Stimulated activated CD4-positive, alpha-beta T cell treated with anti-CD3 and anti-CD28 coated beads, Interleukin-1b, Interleukin-23, amount 100 ng/mL, for 4 hours (primary cell): ENCODE data around the gene ZMIZ1.

ENCODE experiments used
- DNase-seq, 2 donors: peaks; one replicate each; pipeline ENCODE4 v3.0.0-alpha.2; 2020; ENCODE audit warnings: low read depth in 2 of 2

ZMIZ1 gene

DNA sequence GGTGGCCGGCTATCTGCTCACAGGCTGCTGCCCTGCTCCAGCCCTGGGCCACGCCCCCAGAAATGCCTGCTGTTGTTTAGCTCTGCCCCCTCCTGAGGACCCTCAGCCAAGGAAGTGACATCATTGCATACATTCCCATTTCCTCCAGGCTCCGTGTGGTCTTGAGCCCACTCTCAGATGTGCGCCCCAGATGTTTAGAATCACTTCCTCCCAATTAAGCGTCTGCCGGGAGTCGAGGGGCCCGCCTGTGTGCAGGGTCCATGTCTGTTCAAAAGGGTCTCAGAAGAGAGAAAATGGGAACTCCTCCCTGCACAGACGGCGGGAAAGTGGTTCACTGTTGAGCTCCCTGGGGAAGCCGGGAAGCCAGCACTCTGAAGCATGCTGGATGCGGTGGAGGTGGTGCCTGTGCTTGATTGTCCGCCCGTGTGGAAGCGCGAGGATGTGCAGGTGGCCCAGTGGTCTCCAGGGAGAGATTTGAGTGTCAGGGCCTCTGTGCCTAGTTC, 161.6 kb downstream of the ZMIZ1 start:
- DNase-seq = no peak

DNA sequence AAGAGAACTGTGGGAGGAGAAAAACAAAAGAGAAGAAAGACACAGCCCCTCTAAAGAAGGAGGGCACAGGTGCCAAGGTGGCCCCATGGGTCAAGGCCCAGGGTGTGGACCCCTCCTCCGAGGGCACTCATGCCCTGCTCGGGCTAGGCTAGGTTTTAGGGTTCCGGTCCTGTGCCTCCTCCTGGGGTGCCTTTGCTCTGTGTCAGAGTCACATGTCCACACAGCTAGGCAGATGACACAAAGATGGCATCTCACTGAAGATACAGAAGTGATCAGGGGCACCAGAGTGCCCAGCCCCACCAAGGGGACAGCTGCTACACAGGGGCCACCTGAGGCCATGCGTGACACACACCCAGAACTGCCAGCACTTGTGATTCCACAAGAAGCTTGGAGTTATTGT, 162.1 kb downstream of the ZMIZ1 start:
- DNase-seq = no peak

GRCh38 chr10:79231908-79232307, 163.1 kb downstream of the ZMIZ1 start:
- no peak for DNase-seq

DNA sequence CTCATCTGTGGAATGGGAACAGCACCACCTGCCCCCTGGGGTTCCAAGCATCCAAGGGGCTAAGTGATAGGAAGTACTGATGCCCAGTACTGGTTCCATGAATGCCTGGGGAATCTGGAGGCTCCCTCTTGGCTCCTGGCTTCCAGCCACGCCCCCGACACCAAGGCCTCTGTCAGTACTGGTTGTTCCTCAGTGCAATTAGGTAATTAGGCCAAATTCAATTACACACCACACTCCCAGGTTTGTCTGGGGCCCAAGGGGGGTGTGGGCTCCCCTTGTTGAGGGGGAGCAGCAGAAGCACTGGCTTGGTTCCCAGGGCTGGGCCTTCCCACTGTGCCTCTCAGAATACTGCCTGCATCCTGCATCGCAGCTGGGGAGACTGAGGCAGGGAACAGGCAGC, 164.1 kb downstream of the ZMIZ1 start:
- no peak for DNase-seq

DNA sequence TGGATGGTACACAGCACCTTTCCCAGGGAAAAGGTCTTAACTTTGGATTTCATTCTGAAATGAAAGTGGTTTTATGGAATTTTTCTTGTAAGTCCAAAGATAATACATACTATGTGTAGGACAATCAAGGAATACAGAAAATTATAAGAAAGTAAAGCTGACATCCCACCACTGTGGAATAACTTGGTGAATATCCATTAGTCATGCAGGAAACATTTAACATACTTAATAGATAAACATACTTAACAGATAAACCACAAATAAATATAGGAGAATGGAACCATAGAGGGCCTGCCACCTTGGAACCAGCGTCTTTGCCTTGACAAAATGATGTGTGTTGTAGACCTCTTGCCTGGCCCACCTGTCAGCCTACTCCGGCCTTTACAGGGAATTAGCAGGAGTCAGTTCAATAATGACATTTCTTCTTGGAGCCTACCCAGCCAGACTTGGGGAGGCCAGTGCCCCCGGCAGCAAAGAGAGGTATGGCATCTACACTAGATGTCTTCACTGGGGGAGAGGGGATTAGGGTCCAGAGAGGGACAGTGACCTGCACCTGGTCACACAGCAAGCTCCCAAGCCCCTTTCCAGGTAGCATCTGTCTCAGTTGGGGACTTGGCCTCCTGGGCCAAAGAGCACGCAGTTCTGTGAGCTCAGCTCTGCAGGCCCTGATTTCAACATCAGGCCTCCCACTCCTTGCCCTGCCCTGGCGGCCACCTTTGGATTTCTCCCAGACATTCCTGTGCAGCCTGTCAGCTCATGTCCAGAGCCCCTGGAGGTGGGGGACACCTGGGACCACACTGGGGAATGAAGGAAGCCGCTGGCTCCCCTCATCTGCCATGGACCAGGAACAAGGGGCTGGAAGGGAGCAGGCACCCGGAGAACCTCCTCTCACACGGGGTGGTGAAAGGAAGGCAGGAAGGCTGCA, 165.9 kb downstream of the ZMIZ1 start:
- no peak for DNase-seq

GRCh38 chr10:79235765-79236432, 167.1 kb downstream of the ZMIZ1 start:
- no peak for DNase-seq

DNA sequence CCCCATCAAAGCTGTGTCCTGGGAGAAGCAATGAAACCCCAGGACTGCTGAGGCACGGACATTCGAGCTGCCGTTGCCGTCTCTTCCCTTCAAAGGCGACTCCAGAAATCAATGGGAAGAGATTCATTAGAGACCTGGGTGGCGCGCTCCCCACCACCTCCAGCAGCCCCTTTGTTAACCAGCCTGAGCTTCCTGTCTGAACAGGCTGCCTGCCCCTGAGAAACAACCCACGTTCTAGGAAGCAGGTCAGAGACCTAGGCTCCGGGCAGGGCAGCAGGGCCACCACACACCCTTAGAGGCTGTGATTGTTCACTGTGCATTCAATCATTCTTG, 167.6 kb downstream of the ZMIZ1 start:
- DNase-seq = no peak

- no peak for DNase-seq
Measured at GRCh38 chr10:79237454-79238157, 168.8 kb downstream of the ZMIZ1 start.

GRCh38 chr10:79238158-79238520, 169.4 kb downstream of the ZMIZ1 start:
- DNase-seq = no peak

DNA sequence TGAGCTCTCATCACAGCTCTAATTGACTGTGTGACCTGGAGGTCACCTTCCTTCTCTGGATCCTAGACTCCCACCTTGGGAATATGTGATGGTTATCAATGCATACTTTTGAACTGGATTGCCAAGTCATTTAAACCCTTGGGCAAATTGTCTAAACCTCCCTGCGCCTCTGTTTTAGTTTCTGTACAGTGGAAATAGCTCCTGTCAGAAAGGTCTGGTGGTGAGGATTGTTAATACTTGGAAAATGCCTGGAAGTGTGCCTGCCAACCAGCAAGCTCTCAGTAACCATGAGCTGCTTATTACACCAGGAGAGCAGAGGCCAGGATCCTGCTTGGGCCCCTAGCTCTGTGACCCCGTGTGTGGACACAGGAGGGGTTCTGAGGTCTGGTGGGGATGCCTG, 169.8 kb downstream of the ZMIZ1 start:
- no peak for DNase-seq

- DNase-seq = no peak
Measured at GRCh38 chr10:79239275-79239779, 170.6 kb downstream of the ZMIZ1 start.

GRCh38 chr10:79239924-79240581, 171.3 kb downstream of the ZMIZ1 start:
- no peak for DNase-seq

DNA sequence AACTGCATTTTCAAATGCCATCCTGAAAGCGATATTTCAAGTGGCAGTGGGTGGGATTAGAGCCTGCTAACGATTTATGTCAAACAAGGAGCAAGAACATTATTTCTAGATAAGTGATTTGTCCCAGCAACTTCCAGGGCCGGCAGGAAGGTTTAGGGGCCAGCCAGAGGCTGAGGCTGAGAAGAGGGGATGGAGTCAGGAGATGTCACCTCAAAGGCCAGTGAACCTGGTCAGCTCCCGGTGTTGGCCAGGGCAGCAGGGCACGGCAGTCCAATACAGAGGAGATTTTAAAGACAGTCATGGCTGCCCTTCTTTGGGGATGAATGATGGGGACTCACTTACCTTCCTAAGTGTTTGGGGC, 172.8 kb downstream of the ZMIZ1 start:
- DNase-seq = no peak

GRCh38 chr10:79241990-79242619, 173.3 kb downstream of the ZMIZ1 start:
- DNase-seq = peak; percentile 9 to 48

DNA sequence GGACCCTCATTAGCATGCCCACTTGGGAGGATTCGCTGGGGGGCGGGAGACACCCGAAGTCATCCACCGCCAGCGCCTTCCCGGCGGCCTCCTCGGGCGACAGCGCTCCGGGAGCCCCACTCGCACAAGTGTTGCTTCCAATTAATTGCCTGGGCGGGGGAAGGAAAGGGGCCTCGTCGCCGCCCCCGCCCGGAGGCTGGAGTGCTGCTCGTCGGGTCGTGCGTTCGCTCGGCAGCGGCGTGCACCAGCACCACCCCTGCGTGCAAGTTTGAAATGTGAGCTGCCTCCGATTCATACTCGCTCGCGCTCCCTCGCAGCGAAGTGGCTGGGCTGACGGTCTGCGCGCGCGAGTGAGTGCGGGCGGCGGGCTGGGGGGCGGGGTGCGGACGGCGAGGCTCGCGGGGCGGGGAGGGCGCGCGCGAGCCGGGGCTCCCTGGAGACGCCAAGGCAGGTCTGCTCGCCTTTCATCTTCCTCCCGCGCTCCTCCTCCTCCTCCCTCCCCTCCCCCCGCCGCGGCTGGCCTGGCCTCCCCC, 173.9 kb downstream of the ZMIZ1 start:
- DNase-seq = peak; percentile 30 to 45

- DNase-seq = peak; percentile 43 to 63
Measured at GRCh38 chr10:79243181-79244067, 174.7 kb downstream of the ZMIZ1 start.

- no peak for DNase-seq
Measured at GRCh38 chr10:79244068-79244442, 175.3 kb downstream of the ZMIZ1 start.

DNA sequence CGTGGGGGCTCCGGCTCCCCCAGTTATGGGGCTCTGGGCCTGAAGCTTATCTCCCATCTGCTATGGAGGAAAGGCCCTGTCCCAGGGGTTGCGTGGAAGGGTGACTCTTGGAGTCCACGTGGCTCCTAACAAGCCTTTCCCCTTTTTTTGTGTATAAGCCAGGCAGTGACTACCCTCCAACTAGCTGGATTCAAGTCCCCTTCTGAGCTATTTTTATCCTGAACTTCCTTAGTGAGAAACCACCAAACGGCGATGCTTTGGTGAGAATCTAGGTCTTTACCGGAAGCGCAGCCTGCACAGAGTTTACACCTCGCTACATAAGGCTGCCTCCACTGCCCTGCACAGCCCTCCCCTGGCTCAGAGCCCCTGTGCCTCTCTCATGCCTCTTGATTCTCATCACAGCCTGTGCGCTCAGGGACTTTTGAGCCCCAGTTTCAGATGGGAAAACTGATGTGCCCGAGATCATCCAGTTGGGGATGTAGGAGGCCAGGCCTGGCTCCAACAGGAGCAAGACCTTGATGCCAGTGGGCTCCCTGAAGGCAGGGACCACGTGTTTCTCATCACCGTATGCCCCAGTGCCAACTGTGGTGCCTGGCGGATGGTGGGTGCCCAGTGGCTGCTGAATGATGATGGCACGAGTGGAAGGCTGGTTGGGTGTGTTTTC, 176.2 kb downstream of the ZMIZ1 start:
- DNase-seq = no peak

GRCh38 chr10:79245539-79246208, 176.9 kb downstream of the ZMIZ1 start:
- DNase-seq = no peak
